ENCODE data around the gene WDHD1.

GRCh38 chr14:54944737-54945391 is 82.0 kb downstream of the WDHD1 start:
- TF ChIP-seq RNF2 (IDR thresholded peaks at IDR 0.05; ENCODE audit: borderline replicate concordance, low read depth, low read length, missing control alignments, poor library complexity, severe bottlenecking), result no peak
- TF ChIP-seq, protein P1, sequence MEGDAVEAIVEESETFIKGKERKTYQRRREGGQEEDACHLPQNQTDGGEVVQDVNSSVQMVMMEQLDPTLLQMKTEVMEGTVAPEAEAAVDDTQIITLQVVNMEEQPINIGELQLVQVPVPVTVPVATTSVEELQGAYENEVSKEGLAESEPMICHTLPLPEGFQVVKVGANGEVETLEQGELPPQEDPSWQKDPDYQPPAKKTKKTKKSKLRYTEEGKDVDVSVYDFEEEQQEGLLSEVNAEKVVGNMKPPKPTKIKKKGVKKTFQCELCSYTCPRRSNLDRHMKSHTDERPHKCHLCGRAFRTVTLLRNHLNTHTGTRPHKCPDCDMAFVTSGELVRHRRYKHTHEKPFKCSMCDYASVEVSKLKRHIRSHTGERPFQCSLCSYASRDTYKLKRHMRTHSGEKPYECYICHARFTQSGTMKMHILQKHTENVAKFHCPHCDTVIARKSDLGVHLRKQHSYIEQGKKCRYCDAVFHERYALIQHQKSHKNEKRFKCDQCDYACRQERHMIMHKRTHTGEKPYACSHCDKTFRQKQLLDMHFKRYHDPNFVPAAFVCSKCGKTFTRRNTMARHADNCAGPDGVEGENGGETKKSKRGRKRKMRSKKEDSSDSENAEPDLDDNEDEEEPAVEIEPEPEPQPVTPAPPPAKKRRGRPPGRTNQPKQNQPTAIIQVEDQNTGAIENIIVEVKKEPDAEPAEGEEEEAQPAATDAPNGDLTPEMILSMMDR (IDR thresholded peaks at IDR 0.05; ENCODE audit: control extremely low read depth in 1 of 3, insufficient read depth in 1 of 3, low read depth in 1 of 3, low read length in 3 of 3), result no peak

Data from H1 (cell line).